Type B pancreatic cell (in vitro differentiated cells): ENCODE data around the gene CKM. TPM values are rescaled to one million over a fixed set of nuclear protein-coding genes. Genes with fewer than 3 reads are reported as not detected.

Experiments used
- DNase-seq: peaks from one replicate; pipeline ENCODE4 v3.0.0; 2021; ENCODE audit warnings: mixed read lengths; ENCODE audit not compliant: unreplicated experiment; ENCODE audit errors: extremely low spot score
- H3K27ac Mint-ChIP-seq: 2 replicates; pipeline ENCODE4 v1.8.0; 2021; ENCODE audit warnings: mild to moderate bottlenecking, mixed read lengths
- H3K27me3 Mint-ChIP-seq: 2 replicates; pipeline ENCODE4 v1.8.0; 2021; ENCODE audit warnings: mixed read lengths
- H3K36me3 Mint-ChIP-seq: 2 replicates; pipeline ENCODE4 v1.8.0; 2021; ENCODE audit warnings: mixed read lengths
- H3K4me1 Mint-ChIP-seq: one replicate; pipeline ENCODE4 v1.8.0; 2021; ENCODE audit warnings: mixed read lengths; ENCODE audit not compliant: unreplicated experiment
- H3K4me3 Mint-ChIP-seq: 2 replicates; pipeline ENCODE4 v1.8.0; 2021; ENCODE audit warnings: mild to moderate bottlenecking, mixed read lengths
- H3K9me3 Mint-ChIP-seq: 2 replicates; pipeline ENCODE4 v1.8.0; 2021; ENCODE audit warnings: mixed read lengths
- CTCF ChIP-seq: fragments of 200-600 bp; sonication (generic); conservative IDR thresholded peaks from 2 replicates; pipeline ENCODE4 v1.5.0; 2021; ENCODE audit warnings: antibody characterized with exemption, mild to moderate bottlenecking
- total RNA-seq: library from RNA; stranded (reverse); gene quantifications from 2 replicates; pipeline ENCODE4 v1.2.1, GENCODE V29; 2021; ENCODE audit warnings: low replicate concordance

The CKM gene
- total RNA-seq, 1 donor from 2014 or later: 0.24 TPM

DNA sequence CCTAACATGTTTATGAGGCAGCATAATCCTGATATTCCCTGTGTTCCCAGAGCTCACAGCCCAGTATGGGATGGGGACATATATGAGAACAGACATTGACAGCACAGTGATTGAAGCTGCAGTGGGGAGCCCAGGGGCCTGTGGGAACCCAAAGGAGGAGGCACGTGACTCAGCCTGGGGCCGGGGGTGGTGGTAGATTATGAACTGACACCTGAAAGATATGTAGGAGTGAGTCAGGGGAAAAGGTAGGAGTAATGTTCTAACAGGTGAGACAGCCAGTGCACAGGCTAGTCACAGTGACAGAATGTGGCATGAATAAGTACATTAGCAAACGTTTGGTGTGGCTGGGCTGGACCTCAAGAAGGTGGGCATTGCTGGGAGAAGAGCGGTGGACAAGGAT is 29.0 kb downstream of the CKM start:
- H3K27ac Mint-ChIP-seq: no peak overlapping the region
- peaks cover 34% of the 10 kb centered on the region for H3K36me3 Mint-ChIP-seq
- TF ChIP-seq CTCF: no peak
- DNase-seq: no peak
- no peak overlapping the region for H3K4me3 Mint-ChIP-seq
- H3K4me1 Mint-ChIP-seq: no peaks in the 10 kb centered on the region
- no peaks in the 10 kb centered on the region for H3K9me3 Mint-ChIP-seq
- no peaks in the 10 kb centered on the region for H3K27me3 Mint-ChIP-seq

GRCh38 chr19:45291834-45292233 is 30.8 kb downstream of the CKM start:
- Mint-ChIP-seq H3K4me3 (no peak overlapping the region), H3K36me3 (peaks cover 28% of the 10 kb centered on the region), H3K9me3 (no peaks in the 10 kb centered on the region), H3K27me3 (no peaks in the 10 kb centered on the region), H3K4me1 (no peaks in the 10 kb centered on the region), H3K27ac (no peak overlapping the region)
- no peak for TF ChIP-seq CTCF
- no peak for DNase-seq

GRCh38 chr19:45290381-45290931 is 32.2 kb downstream of the CKM start:
- Mint-ChIP-seq H3K36me3 (peaks cover 32% of the 10 kb centered on the region), H3K9me3 (no peaks in the 10 kb centered on the region), H3K4me3 (no peak overlapping the region), H3K4me1 (no peaks in the 10 kb centered on the region), H3K27ac (no peak overlapping the region), H3K27me3 (no peaks in the 10 kb centered on the region)
- no peak for TF ChIP-seq CTCF
- no peak for DNase-seq

DNA sequence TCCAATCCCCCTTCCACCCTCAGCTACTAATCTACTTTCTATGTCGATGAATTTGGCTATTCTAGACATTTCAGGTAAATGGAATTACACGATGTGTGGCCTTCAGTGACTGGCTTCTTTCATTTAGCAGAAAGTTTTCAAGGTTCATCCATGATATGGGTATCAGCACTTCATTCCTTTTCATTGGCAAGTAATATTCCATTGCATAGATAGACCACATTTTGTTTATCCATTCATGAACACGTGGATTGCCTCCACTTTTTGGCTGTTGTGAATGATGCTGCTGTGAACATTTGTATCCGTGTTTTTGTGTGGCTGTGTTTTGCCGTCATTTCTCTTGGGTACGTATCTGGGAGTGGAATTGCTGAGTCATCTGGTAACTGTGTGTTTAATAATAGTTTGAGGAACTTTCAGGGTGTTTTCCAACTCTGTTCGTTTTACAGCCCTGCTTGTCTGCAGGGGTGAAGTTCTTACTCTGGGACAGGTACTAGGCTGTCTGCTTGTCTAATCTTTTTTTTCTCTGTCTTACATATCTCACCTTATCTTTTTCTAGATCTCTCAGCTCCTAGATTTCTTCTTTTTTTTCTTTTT is 39.1 kb downstream of the CKM start:
- no peak overlapping the region for H3K4me3 Mint-ChIP-seq
- no peaks in the 10 kb centered on the region for H3K27me3 Mint-ChIP-seq
- H3K27ac Mint-ChIP-seq: no peak overlapping the region
- DNase-seq: no peak
- peaks cover 3% of the 10 kb centered on the region for H3K9me3 Mint-ChIP-seq
- no peaks in the 10 kb centered on the region for H3K4me1 Mint-ChIP-seq
- H3K36me3 Mint-ChIP-seq: peaks cover 26% of the 10 kb centered on the region
- TF ChIP-seq CTCF: no peak

- no peak overlapping the region for H3K4me3 Mint-ChIP-seq
- no peak for DNase-seq
- H3K9me3 Mint-ChIP-seq: peaks cover 3% of the 10 kb centered on the region
- peaks cover 15% of the 10 kb centered on the region for H3K36me3 Mint-ChIP-seq
- no peaks in the 10 kb centered on the region for H3K27me3 Mint-ChIP-seq
- H3K27ac Mint-ChIP-seq: no peak overlapping the region
- no peaks in the 10 kb centered on the region for H3K4me1 Mint-ChIP-seq
- no peak for TF ChIP-seq CTCF
Observed at GRCh38 chr19:45280471-45280961, 42.2 kb downstream of the CKM start.
